A673 (cell line): ENCODE data around the gene SYCN. TPM values are rescaled to one million over a fixed set of nuclear protein-coding genes. Genes with fewer than 3 reads are reported as not detected.

Experiments
- BruUV-seq: library from RNA; stranded (reverse); fragments of 400-500 nt; replicated peaks from 2 replicates; lab custom pipeline; 2021; lab: Mats Ljungman, UMichigan
- CTCF ChIA-PET: fragments of 300-600 bp; sonication (Branson Sonifier 250); formaldehyde crosslinking; loops from one replicate; lab custom pipeline; 2022; ENCODE audit warnings: antibody characterized with exemption; lab: Charles Lee
- POLR2A ChIA-PET: fragments of 300-600 bp; sonication (Branson Sonifier 250); formaldehyde crosslinking; loops from one replicate; lab custom pipeline; 2022; ENCODE audit warnings: antibody characterized with exemption; ENCODE audit not compliant: low non-redundant PET; lab: Charles Lee
- DNase-seq: peaks from one replicate; pipeline ENCODE4 v3.0.0-alpha.2; 2015; ENCODE audit warnings: low spot score
- H3K27ac ChIP-seq: fragments of 200-600 bp; sonication (generic); 2 replicates; pipeline ENCODE4 v1.5.1; 2016; ENCODE audit warnings: mixed run types, low read depth, mild to moderate bottlenecking, mixed read lengths, antibody characterized with exemption, low read length; ENCODE audit not compliant: poor library complexity, severe bottlenecking
- H3K27me3 ChIP-seq: fragments of 200-600 bp; sonication (generic); replicated peaks from 2 replicates; pipeline ENCODE4 v1.6.1; 2017; ENCODE audit warnings: mixed run types, low read depth, mild to moderate bottlenecking, mixed read lengths, antibody characterized with exemption, low read length; ENCODE audit not compliant: insufficient read depth, poor library complexity
- H3K36me3 ChIP-seq: fragments of 200-600 bp; sonication (generic); 2 replicates; pipeline ENCODE4 v1.6.1; 2016; ENCODE audit warnings: mixed run types, mild to moderate bottlenecking, mixed read lengths, antibody characterized with exemption, low read length; ENCODE audit not compliant: insufficient read depth, poor library complexity, severe bottlenecking
- H3K4me1 ChIP-seq: fragments of 200-600 bp; sonication (generic); 2 replicates; pipeline ENCODE4 v1.6.1; 2017; ENCODE audit warnings: mixed run types, mild to moderate bottlenecking, mixed read lengths, antibody characterized with exemption, low read length; ENCODE audit not compliant: insufficient read depth, poor library complexity, severe bottlenecking
- H3K4me3 ChIP-seq: fragments of 200-600 bp; sonication (generic); 2 replicates; pipeline ENCODE4 v1.5.1; 2016; ENCODE audit warnings: low read depth, mixed run types, mild to moderate bottlenecking, mixed read lengths, low read length; ENCODE audit not compliant: poor library complexity, severe bottlenecking
- H3K9me3 ChIP-seq: fragments of 200-600 bp; sonication (generic); 2 replicates; pipeline ENCODE4 v1.6.1; 2016; ENCODE audit warnings: mixed run types, low read depth, mild to moderate bottlenecking, mixed read lengths, antibody characterized with exemption, low read length; ENCODE audit not compliant: poor library complexity, severe bottlenecking
- EZH2 ChIP-seq: fragments of 200-600 bp; sonication (generic); IDR thresholded peaks from 2 replicates; pipeline ENCODE4 v1.6.1; 2017; ENCODE audit warnings: borderline replicate concordance, low read depth, mild to moderate bottlenecking, mixed read lengths, antibody characterized with exemption, low read length; ENCODE audit not compliant: poor library complexity, severe bottlenecking
- intact Hi-C: fragments of 100-400 bp; cut with micrococcal nuclease; formaldehyde crosslinking; loops from one replicate; pipeline ENCODE4 v1.10.0; 2022; ENCODE audit not compliant: unreplicated experiment
- total RNA-seq: library from RNA; stranded (reverse); gene quantifications from 2 replicates; pipeline ENCODE4 v1.2.3, GENCODE V29; 2021
- TF ChIP-seq, protein P1 (sequence below): fragments of 300-800, 200-600 bp; sonication (generic); conservative IDR thresholded peaks from 2 replicates; pipeline ENCODE4 v1.5.1; 2017; ENCODE audit warnings: low read depth, mild to moderate bottlenecking, antibody characterized with exemption, low read length, moderate library complexity, mixed read lengths

Gene SYCN
- total RNA-seq, 1 experiment from 2014 or later = not detected

GRCh38 chr19:39163621-39164020, 40.4 kb downstream of the SYCN start:
- no peak for DNase-seq
- ChIA-PET CTCF (no interaction called here), POLR2A (no interaction called here)
- intact Hi-C loops = no loop called here
- Histone ChIP-seq H3K27ac (no peak overlapping the region), H3K4me3 (no peak overlapping the region), H3K36me3 (no peaks in the 10 kb centered on the region), H3K9me3 (no peaks in the 10 kb centered on the region), H3K27me3 (no peaks in the 10 kb centered on the region), H3K4me1 (no peaks in the 10 kb centered on the region)
- TF ChIP-seq EZH2 = no peak
- TF ChIP-seq, protein P1, sequence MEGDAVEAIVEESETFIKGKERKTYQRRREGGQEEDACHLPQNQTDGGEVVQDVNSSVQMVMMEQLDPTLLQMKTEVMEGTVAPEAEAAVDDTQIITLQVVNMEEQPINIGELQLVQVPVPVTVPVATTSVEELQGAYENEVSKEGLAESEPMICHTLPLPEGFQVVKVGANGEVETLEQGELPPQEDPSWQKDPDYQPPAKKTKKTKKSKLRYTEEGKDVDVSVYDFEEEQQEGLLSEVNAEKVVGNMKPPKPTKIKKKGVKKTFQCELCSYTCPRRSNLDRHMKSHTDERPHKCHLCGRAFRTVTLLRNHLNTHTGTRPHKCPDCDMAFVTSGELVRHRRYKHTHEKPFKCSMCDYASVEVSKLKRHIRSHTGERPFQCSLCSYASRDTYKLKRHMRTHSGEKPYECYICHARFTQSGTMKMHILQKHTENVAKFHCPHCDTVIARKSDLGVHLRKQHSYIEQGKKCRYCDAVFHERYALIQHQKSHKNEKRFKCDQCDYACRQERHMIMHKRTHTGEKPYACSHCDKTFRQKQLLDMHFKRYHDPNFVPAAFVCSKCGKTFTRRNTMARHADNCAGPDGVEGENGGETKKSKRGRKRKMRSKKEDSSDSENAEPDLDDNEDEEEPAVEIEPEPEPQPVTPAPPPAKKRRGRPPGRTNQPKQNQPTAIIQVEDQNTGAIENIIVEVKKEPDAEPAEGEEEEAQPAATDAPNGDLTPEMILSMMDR = no peak
- no TSS peak for BruUV-seq

GRCh38 chr19:39162441-39163043, 41.5 kb downstream of the SYCN start:
- TF ChIP-seq EZH2 = no peak
- TF ChIP-seq, protein P1 = no peak
- no peaks in the 10 kb centered on the region for H3K4me1 ChIP-seq
- intact Hi-C loops = no loop called here
- H3K27me3 ChIP-seq = no peaks in the 10 kb centered on the region
- DNase-seq = no peak
- no peaks in the 10 kb centered on the region for H3K36me3 ChIP-seq
- H3K4me3 ChIP-seq = no peak overlapping the region
- no TSS peak for BruUV-seq
- ChIA-PET POLR2A (no interaction called here), CTCF (interaction anchor here (0.5 kb wide), 1 partner anchor 40 kb away, joined by 3 read pairs; no protein-coding TSS in a partner anchor)
- H3K9me3 ChIP-seq = no peaks in the 10 kb centered on the region
- H3K27ac ChIP-seq = no peak overlapping the region

GRCh38 chr19:39160889-39161672, 43.0 kb downstream of the SYCN start:
- no peaks in the 10 kb centered on the region for H3K27me3 ChIP-seq
- ChIA-PET CTCF (no interaction called here), POLR2A (no interaction called here)
- intact Hi-C loops = no loop called here
- H3K4me1 ChIP-seq = no peaks in the 10 kb centered on the region
- TF ChIP-seq EZH2 = no peak
- TF ChIP-seq, protein P1 = no peak
- no peak overlapping the region for H3K27ac ChIP-seq
- H3K36me3 ChIP-seq = no peaks in the 10 kb centered on the region
- H3K4me3 ChIP-seq = no peak overlapping the region
- no peaks in the 10 kb centered on the region for H3K9me3 ChIP-seq
- no TSS peak for BruUV-seq
- no peak for DNase-seq
